Ovary (tissue), 9 donors: ENCODE measurements around the gene ILDR2. TPM values are rescaled to one million over a fixed set of nuclear protein-coding genes. Genes with fewer than 3 reads are reported as not detected.

Experiments used
- DNase-seq, 5 donors: peaks; one replicate each; pipeline ENCODE4 v3.0.0-alpha.2; 2019 to 2020
- H3K27ac ChIP-seq, 2 donors: fragments of 200-600 bp; one replicate each; pipeline versions ENCODE4 v1.5.1 to v1.8.0; 2019 to 2022
- H3K27me3 ChIP-seq: fragments of 200-600 bp; one replicate; pipeline ENCODE4 v1.8.0; 2022
- H3K36me3 ChIP-seq: fragments of 200-600 bp; sonication (generic); one replicate; pipeline ENCODE4 v1.5.1; 2019
- H3K4me1 ChIP-seq: one replicate; pipeline ENCODE4 v1.8.1; 2013; ENCODE audit warnings: mild to moderate bottlenecking, moderate library complexity; ENCODE audit not compliant: insufficient read depth
- H3K4me3 ChIP-seq: fragments of 200-600 bp; sonication (generic); one replicate; pipeline ENCODE4 v1.5.1; 2017
- H3K9me3 ChIP-seq, 2 donors: fragments of 200-600 bp in 1 of 2; sonication (generic) in 1 of 2; one replicate each; pipeline versions ENCODE4 v1.5.1 to v1.8.1; 2013 to 2019; ENCODE audit warnings: mild to moderate bottlenecking in 1 of 2, moderate library complexity in 1 of 2
- EP300 ChIP-seq: sonication (generic); formaldehyde crosslinking; IDR thresholded peaks from one replicate; pipeline ENCODE4 v1.6.1; 2017; ENCODE audit warnings: antibody characterized with exemption
- POLR2A ChIP-seq: fragments of 450-650 bp; IDR thresholded peaks from one replicate; pipeline ENCODE4 v1.6.1; 2017; ENCODE audit warnings: antibody characterized with exemption, mild to moderate bottlenecking, moderate library complexity
- WGBS, 3 donors: extraction: QIAGEN DNeasy Blood & Tissue Kit in 1 of 3; methylation state at CpG; one replicate each; pipeline versions ENCODE4 v1.1.5 to v1.1.7; 2013 to 2017; 5-methylcytosine and 5-hydroxymethylcytosine counted together
- intact Hi-C, 4 donors: fragments of 100-400 bp; cut with DNase I; formaldehyde crosslinking; loops; one replicate each; pipeline versions ENCODE4 v1.11.0 to v1.15.1; 2022 to 2023
- polyA plus RNA-seq, 2 donors: library from polyadenylated mRNA; stranded (reverse); fragments of 200-250 nt in 1 of 2; fragments of 350-450 nt in 1 of 2; fragmentation: Illumina TruSeq in 1 of 2; extraction: RNeasy Lipid Tissue Mini Kit (QIAGEN cat#74804) in 1 of 2; gene quantifications; one replicate each; pipeline ENCODE4 v1.2.3, GENCODE V29; 2013 to 2014
- total RNA-seq, 7 donors: library from RNA; depleted of rRNA in 2 of 7; stranded (reverse); fragments of >200 nt in 2 of 7; fragmentation: NEBNext Ultra II Directional in 3 of 7; extraction: Animal tissue kit (Norgen Biotek cat#: 25700) in 3 of 7; gene quantifications; one replicate each; pipeline versions ENCODE4 v1.1.0 to v1.2.4, GENCODE V29; 2016 to 2023
- TF ChIP-seq, protein P1 (sequence below), 3 donors: fragments of 450-650 bp in 2 of 3; fragments of 200-600 bp in 1 of 3; IDR thresholded peaks; one replicate each; pipeline versions ENCODE4 v1.5.1 to v1.8.0; 2016 to 2022; ENCODE audit warnings: antibody characterized with exemption in 3 of 3, mild to moderate bottlenecking in 1 of 3
- donor health status: DM: no; HTN: no; CAD: no; lungs with moderate emphysema.
- donor health status: DM: no; HTN: no; CAD: no.
- donor health status: Bipolar disorder and iron deficiency.
- donor health status: DM: yes; HTN: yes; CAD: no.
- donor health status: DM: no; HTN: no; CAD: no.
- donor health status: DM: yes; HTN: yes; CAD: no.

Gene ILDR2
- total and polyA plus RNA-seq, 9 donors: 0.15 to 13.0 (median 0.45) TPM

- TF ChIP-seq EP300: no peak
- TF ChIP-seq, protein P1, sequence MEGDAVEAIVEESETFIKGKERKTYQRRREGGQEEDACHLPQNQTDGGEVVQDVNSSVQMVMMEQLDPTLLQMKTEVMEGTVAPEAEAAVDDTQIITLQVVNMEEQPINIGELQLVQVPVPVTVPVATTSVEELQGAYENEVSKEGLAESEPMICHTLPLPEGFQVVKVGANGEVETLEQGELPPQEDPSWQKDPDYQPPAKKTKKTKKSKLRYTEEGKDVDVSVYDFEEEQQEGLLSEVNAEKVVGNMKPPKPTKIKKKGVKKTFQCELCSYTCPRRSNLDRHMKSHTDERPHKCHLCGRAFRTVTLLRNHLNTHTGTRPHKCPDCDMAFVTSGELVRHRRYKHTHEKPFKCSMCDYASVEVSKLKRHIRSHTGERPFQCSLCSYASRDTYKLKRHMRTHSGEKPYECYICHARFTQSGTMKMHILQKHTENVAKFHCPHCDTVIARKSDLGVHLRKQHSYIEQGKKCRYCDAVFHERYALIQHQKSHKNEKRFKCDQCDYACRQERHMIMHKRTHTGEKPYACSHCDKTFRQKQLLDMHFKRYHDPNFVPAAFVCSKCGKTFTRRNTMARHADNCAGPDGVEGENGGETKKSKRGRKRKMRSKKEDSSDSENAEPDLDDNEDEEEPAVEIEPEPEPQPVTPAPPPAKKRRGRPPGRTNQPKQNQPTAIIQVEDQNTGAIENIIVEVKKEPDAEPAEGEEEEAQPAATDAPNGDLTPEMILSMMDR (IDR thresholded peaks at IDR 0.05): no peak
- TF ChIP-seq POLR2A: no peak
- Histone ChIP-seq H3K4me1 (no peaks in the 10 kb centered on the region), H3K4me3 (no peak overlapping the region), H3K27ac (no peak overlapping the region), H3K27me3 (no peaks in the 10 kb centered on the region), H3K36me3 (no peaks in the 10 kb centered on the region), H3K9me3 (no peaks in the 10 kb centered on the region)
- DNase-seq: no peak
- 62 to 72% (median 62%) methylated on average over 8 of the region's 8 CpGs for WGBS, 3 donors
- intact Hi-C loops: no loop called here
Measured at GRCh38 chr1:167013108-167013929, 38.0 kb upstream of the ILDR2 start.

GRCh38 chr1:167012570-167012969 lies 37.2 kb upstream of the ILDR2 start:
- Histone ChIP-seq H3K4me1 (no peaks in the 10 kb centered on the region), H3K36me3 (no peaks in the 10 kb centered on the region), H3K4me3 (no peak overlapping the region), H3K27me3 (no peaks in the 10 kb centered on the region), H3K27ac (no peak overlapping the region), H3K9me3 (no peaks in the 10 kb centered on the region)
- WGBS, 3 donors: 53 to 54% (median 54%) methylated on average over 2 of the region's 2 CpGs
- TF ChIP-seq POLR2A: no peak
- TF ChIP-seq EP300: no peak
- TF ChIP-seq, protein P1 (IDR thresholded peaks at IDR 0.05): no peak
- no peak for DNase-seq
- intact Hi-C loops: no loop called here

GRCh38 chr1:167011560-167012191 lies 36.3 kb upstream of the ILDR2 start:
- TF ChIP-seq POLR2A (no peak), EP300 (no peak)
- TF ChIP-seq, protein P1 (IDR thresholded peaks at IDR 0.05): no peak
- Histone ChIP-seq H3K4me1 (no peaks in the 10 kb centered on the region), H3K9me3 (no peaks in the 10 kb centered on the region), H3K27me3 (no peaks in the 10 kb centered on the region), H3K36me3 (no peaks in the 10 kb centered on the region), H3K4me3 (no peak overlapping the region), H3K27ac (no peak overlapping the region)
- 78 to 92% (median 91%) methylated on average over 1 of the region's 1 CpG for WGBS, 3 donors
- DNase-seq: no peak
- intact Hi-C loops: no loop called here

DNA sequence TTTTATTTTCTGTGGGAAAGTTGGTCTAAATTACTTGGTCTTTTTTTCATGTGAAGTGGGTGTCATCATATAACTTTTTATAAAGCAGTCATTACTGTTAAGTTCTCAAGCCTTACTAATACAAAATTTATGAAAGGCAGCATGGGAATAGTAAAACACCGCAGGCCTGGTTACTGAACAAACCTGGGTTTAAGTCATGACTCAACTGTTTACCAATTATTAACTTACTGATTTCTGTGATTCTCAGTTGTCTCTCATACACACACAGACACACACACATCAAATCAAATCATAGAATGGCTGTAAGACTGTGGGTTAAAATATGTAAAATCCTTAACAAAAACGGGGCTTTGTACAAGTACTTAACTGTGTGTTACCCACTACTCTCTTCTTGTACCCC lies 28.4 kb upstream of the ILDR2 start:
- intact Hi-C loops: no loop called here
- no peak overlapping the region for H3K4me3 ChIP-seq
- no peaks in the 10 kb centered on the region for H3K4me1 ChIP-seq
- H3K36me3 ChIP-seq: no peaks in the 10 kb centered on the region
- no peak overlapping the region for H3K27ac ChIP-seq
- no peak for TF ChIP-seq EP300
- TF ChIP-seq POLR2A: no peak
- TF ChIP-seq, protein P1 (IDR thresholded peaks at IDR 0.05): no peak
- WGBS, 3 donors: 65 to 74% (median 73%) methylated on average over 2 of the region's 2 CpGs
- no peaks in the 10 kb centered on the region for H3K9me3 ChIP-seq
- no peak for DNase-seq
- no peaks in the 10 kb centered on the region for H3K27me3 ChIP-seq
